Cortex of kidney (tissue), 1 donor: ENCODE results near the gene MTM1.

Experiments used
- DNase-seq: peaks from one replicate; lab custom pipeline; 2025; lab: John Stamatoyannopoulos, UW

The MTM1 gene

DNA sequence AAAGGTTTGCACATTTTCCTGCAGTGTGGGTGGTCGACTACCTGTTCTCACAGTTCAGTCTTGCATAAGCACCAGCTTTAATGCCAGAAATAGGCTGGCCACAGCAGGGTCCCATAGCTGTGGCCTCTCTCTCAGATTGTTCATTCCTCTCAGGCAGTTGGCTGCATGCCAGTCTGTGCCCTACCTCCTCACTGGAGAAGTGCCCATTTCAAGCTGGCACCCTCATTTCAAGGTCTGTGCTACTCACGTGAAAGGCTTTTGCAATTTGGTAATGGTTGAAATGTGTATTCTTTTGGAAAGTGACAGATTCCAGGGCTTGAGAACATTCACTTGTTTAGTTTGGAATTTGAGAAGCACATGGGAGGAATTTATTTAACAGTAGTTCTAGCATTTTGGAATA lies 95.9 kb downstream of the MTM1 start:
- no peak for DNase-seq

DNA sequence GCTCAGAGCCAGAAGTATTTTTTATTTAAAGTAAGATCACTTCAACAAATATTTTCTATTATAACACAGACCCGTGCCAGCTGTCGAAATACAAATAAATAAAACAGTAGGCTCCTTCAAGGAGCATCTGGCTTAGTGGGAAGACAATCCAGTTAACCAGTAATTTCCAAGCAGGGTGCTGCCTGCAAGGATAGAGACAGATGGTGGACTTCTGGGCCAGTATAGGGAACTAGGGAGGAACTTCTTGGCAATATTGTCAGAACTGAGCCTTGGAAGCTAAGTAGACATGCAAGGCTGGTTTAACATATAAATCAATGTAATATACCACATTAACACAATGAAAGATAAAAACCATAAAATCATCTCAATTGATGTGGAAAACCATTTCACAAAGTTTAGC lies 107.8 kb downstream of the MTM1 start:
- no peak for DNase-seq

DNA sequence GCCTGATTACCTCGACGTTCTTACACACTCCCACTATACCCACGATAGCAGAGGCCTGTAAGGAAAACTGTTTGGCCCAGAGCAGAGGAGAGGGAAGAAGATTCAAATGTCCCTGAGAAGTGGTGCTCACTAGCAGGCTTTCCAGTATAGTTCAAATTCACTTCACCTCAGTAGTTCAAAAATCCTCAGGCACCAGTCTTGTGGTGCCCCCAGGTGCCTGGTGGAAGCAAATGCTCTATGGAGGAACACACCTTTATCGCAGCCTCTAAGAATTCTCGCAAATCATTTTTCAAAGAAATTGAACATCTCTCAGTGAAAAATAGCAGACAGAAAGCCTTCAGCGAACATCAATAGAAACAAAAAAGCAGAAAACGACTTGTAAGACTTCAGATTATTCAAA lies 112.6 kb downstream of the MTM1 start:
- DNase-seq, result no peak

DNA sequence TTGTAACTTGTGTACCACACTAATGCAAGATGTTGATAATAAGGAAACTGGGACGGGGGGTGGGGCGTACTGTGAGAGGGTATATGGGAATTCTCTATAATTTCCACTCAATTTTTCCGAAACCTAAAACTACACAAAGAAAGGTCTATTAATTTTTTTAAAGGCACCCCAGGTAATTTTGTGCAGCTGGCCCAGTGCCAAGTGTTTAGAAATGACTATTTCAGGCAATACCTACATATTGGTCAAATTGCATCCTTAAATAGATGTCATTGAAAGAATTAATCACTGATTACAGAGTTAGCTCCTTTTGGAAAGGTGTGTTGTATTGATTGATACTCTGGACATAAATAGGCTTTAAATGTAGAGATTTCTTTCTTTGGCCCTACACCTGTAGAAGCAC lies 114.7 kb downstream of the MTM1 start:
- DNase-seq, result no peak

DNA sequence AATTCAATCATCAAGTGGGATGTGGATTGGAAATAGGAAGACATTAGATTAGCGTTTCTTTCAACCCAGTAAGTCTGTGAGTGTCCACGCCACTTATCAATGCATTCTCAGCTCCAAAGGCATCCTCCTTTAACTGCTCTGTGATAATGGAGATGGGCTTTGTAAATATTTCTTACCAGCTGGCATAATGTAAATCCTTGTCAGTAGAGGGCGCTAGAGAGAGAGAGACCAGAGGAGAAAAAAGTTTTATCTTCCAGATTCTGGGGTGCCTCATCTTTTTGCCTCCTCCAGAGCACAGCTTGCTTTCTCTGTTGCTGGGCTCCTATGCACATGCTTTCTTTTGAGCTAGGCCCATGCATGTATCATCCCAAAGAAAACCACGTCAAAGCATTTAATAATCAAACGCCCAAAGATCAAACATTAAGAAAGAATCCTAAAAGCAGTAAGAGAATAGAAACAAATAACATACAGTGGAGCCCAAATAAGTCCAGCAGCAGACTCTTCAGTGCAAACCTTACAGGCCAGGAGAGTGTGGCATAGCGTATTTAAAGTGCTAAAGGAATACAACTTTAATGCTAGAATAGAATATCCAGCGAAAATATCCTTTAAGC lies 115.2 kb downstream of the MTM1 start:
- no peak for DNase-seq

DNA sequence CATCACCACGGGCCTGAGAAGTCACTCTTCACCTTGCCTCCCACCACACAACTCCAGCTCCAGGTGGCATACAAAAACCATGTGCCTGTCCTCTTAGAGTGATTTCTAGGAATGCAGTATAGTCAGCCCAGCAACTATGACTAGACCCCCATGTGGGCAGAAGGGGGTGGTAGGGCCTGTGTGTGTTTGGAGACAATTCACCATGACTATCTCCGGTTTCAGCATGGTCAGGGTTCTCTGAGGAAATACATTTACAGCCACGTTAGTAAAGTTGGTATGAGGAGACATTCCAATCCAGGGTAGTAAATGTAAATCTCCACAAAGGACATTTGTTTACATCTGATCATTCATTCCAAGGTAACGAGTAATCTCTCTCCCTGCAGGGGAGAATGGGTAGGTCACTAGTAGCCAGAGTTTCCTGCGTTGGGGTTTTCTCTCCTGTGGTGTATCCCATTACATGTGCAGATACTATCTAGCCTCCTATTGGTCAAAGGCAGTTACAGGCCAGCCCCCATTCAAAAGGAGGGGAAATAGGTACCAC lies 120.6 kb downstream of the MTM1 start:
- DNase-seq, result no peak

DNA sequence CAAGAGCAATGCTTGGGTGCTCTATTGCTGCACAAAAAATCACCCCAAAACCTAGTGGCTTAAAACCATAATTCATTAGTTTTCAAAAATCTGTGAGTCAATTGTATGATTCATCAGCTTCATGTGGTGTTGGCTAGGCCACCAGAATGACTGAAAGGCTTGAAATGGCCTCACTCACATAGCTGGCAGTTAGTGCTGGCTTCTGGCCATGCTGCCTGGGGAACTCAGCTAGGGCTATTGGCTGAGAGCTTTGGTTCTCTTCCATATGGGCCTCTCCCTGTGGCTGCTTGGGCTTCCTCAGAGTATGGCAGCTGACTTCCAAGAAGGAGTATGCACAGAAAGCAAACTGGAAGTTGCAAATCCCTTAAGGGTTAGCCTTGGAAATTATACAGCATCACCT lies 121.7 kb downstream of the MTM1 start:
- DNase-seq, result no peak

DNA sequence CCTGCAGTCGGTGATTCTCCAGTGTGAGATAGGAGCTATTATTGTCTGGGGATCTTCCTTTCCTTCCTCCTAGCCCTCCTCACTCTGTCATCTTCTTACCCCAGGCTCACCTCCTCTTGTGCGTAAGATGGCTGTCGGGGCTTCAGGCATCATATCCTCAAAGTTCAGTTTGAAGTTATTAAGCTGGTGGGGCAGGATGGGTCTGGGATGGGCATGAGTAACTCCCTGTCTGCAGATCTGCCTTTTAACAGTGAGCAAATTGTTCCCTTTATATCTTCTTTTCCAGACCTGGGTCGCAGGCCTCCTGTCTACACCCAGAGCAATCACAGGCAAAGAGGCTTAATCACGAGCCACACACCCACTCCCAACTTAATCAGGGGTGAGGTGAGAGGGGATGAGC lies 123.9 kb downstream of the MTM1 start:
- no peak for DNase-seq

DNA sequence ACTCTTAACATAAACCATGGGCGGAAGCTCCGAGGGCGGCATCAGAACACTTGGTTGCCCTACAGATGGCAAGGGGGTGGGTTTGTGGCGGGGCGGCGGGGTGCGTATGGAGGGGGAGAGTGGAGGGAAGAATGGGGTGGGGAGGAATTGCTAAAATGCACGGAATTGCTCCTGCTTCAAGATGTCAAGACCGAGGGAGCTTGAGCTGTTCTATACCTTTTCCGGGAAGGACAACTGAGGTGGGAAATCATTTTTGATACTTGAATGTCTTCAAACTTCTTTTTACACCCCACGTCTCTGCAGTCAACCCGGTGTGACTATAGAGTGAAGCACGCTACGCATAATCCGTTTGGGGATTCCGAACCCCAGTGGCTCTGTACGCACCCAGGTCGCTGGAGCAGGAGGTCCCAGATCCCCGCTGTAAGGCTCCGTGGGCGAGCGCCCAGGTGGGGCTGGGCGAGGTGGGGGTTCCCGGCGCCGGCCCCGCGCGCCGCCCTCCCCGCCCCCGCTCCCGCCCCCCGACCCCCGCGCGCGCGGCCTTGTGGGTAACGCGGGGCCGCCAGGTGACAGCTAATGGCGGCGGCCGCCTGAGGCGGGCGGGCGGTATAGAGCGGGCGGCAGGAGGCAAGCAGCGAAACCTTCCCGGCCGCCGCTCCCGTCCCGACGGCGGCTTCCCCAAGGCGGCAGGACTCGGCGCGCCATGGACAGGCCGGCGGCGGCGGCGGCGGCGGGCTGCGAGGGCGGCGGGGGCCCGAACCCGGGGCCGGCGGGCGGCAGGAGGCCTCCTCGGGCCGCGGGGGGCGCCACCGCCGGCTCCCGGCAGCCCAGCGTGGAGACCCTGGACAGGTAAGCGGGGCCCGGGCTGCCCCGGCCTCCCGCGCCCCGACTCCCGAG lies 124.7 kb downstream of the MTM1 start, which contains the start of gene MTMR1:
Gene MTMR1, plus strand, starts transcription at position 566 of the 894 bp plus-strand sequence. Its CDS starts 135 bp downstream, at position 701.
- DNase-seq, result no peak

DNA sequence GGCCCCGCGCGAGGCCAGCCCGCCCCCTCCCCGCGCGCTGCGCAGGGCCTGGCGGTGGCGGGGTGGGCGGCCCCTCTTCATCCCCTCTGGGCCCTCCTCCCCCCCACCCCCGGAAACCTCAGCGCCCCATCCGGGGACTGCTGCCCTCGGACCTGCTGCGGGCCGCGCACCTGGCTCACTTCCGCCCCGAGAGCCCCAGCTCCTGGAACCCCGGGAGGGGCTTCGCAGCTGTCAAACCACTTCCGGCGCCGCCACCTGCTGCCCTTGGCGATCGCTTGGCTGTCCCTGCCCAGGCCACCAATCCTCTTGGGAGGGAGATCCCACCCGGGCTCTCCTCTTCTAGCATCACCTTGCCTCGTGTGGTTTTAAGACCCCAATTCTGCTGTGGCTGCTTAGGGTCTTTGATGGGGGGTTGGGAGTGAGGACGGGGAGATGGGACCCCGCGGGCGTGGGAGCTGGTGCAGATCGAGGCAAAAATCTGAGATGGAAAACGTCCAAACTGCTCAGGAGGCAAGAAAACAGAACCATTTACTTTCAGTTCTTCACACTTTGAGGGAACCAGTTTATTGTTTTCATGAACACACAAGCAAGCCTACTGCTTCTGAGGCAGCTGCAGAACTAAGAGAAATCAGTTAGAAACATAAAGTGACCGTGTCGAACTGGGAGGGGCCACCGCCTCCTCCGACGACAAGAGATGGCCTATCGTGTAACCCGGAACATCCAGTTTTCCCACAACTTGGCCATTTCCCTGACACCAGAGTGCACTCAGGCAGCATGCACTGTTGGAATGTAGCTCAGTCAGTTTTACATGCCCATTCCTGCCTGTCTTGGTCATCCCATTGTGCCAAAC lies 125.5 kb downstream of the MTM1 start:
- no peak for DNase-seq

DNA sequence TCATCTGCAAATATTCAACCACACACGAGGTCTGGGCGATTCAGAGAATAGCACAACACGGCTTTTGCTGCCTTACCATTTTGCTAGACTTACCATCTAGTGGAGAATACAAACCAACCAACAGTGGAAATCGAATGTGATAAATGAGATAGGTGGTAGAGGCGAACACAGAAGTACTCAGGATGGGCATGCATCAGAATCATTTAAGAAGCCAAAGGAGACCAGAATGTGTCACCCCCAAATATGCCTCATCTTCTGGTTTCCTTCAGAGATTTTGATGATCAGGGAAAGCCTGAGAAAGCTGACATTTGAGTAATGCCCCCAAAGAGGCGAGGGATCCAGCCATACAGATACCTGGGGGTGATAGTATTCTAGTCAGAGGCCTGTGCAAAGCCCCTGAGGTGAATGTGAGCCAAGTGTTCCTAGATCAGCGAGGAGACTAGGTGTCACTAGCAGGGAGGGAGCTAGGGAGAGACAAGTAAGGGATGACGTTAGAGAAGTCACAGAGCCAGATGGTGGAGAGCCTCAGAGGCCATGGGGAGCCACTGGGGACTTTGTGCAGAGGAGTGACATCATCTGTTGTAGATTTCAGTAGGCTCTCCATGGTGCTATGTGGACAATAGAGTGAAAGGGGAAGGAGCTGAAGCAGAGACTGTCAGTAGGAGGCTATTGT lies 126.5 kb downstream of the MTM1 start:
- no peak for DNase-seq

DNA sequence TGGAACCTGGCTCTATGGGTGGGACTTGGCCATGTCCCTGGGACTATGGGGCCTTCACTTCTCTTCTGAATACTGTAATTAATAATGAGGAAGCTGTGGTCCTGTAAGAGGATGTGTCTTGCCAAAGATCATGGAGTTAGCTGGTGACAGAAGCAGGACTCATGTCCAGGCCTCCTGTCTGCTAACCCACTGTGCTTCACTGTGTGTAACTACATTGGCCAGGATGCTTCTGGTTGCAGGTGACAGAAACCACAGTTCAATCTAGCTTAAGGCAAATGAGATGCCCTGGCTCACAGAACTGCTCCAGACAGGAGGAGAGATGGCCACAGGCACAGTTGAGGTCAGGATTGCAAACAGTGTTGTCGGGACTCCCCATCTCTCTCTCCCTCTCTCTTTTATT lies 127.9 kb downstream of the MTM1 start:
- DNase-seq, result no peak

DNA sequence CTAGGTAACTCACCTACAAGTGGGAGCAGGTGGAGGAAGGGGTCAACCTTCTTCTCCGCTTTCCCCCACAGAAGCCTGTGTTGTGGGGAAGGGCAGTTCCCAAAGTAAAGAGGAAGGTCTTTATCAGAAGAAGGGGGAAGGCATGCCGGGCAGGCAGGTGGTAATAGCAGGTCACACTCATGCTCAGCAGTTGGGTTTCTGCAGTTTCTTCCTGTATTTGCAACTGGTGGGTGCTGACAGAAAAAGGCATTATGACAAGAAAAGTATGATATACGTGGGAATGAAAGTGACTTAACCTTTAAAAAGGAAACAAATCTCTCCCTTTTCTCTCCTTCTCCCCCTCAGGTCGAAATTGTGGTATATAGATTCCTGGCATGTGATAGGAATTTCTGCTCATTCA lies 128.4 kb downstream of the MTM1 start:
- no peak for DNase-seq

DNA sequence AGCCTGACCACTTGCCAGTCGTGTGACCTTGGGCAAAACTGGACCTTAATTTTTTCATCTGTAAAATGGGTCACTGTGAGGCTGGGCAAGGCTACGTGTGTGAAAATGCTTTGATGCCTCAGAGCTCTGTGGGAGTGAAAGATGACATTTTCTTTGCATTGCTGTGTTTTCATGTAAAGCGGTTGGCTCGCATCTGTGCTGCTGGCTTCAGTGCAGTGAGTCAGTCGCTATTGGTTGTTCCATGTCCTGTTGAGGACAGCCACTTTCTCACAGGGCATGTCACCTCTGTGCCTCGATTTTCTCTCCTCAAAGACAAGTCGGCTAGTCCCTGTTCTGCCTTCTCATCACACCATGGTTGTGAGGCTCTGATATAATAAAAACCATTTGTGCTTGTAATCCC lies 129.2 kb downstream of the MTM1 start:
- no peak for DNase-seq

DNA sequence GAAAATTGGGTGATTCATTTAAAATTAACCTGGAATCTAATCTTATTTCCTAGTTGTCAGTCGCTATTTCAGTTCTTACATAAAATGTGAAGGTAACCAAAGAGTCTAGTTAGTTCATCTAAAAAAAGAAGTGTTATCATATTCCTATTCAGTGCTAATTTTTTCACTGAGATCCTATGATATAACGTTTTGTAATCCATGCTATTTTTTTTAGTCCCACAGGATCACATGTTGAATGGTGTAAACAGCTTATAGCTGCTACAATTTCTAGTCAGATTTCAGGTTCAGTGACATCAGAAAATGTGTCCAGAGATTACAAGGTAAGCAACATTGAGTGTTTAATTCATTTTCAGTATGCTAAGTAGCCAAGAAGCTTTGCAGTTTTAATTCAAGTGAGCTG lies 130.6 kb downstream of the MTM1 start:
- DNase-seq, result no peak

DNA sequence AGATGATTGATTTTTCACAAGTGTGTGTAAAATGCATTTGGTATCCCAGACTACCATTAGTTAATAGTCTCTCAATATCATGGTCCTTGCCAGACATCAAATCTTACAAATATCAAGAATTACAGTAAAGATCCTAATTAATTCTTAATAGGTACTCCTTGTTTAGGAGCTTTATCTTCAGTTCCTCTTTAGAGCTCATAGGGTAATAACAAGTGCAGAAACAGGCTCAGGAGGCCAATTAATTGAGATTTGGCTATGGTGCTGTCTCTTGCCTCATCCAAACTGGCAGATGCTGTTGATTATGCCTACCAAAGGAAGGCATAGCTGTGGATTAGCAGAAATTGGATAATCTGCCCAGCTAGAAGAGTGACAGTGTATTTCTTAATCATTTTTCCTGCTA lies 131.7 kb downstream of the MTM1 start:
- DNase-seq, result no peak

DNA sequence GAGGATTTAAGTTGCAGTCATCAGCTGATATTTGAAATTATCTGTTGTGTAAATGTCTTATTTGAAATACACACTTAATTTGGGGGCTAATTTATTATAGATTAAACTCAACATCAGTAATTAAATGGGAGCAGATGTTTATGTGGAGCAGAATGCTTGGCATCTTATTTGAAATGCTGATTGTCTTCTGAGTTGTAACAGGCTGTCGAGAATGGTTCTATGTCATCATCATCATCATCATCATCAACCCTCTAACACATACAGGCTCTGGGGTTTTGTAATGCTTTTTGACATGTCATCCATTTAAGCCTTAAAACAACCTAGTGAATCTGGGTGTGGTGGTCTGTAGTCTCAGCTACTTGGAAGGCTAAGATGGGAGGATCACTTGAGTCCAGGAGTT lies 133.0 kb downstream of the MTM1 start:
- no peak for DNase-seq

DNA sequence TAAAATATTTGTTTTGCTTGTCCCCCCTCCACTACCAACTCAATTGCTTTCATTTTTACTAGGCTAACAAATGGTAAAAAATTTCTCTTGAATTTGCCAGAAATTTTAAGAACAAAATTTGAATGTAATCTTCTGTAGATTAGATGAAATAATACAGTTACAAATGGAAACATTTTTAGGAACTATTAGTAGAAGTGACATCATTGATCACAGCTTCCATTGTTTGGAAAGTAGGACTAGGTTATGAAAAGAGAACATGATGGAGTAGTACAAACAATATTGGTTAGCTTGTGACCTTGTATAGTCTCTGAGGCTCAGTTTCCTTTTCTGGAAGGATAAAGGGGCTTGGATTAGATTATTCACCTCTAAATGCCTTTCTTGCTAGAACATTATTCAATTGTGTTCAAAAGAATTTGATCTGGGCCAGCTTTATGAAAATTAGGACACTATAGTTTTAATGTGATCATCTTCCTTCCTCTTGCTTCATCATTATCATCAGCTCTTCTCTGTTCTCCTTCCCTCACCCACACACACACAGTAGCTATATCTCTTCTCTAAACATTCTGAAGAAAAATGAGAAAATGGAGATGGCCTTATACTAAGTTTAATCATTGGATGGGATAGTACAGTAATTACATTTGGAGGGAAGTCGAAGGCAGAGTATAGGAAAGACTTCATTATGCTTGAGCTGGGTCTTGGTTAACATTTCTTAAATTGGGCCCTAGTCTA lies 134.7 kb downstream of the MTM1 start:
- DNase-seq, result no peak

DNA sequence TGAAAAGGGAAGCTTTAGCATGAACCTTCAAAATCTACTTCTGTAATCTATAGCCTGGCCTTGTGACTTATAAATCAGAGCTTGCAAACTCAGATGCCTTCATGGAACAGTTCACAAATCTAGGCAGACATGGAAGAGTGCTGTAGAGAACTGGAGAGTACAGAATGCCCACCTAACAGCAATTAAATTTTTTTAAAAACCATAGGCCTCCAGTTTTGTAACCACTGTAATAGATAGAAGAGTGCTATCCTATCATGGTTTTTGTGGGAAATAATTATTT lies 135.2 kb downstream of the MTM1 start:
- DNase-seq, result no peak

DNA sequence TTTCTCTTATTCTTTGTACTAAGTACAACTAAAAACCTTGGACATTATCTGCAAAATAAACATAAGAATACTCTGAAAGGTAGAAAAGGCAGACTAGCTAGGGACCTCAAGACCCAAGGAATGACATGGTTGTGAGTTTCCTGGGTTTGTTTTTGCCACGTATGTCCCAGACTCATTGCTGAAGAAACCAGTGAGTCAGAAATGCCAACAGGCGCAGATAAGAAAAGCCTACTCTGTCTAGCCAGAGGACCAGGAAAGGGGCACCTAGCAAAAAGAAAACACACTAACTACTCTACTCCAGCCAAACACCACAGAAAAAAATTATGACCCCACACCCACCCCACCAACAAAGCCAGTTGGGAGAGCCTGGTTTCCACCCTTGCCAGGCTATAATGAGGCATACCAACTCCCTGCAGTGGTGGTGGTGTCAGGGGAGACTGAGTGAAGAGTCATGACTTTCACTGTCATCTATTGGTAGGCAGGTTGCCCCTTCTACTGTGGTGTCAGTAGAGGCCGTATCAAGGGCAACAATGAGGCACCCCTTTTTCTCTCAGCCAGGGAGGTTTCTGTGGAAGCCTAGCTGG lies 135.7 kb downstream of the MTM1 start:
- no peak for DNase-seq

DNA sequence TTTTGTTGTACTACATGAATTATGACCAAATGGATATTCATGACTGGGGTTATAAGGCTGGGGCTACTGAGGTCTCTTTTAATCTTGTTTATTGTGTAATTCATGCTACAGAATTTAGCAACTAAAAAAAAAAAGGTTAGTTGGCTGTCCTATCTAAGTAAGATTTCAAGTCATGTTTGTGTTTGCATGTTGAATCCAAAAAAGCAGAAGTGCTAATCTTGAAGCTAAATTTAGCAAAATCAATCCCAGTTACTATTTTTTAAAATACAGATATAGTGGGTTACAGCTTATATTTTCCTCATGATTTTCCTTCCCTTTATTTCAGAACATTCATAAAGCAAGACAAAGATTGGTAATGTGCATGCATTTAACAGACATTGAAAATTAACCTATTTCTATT lies 144.2 kb downstream of the MTM1 start:
- no peak for DNase-seq
